Activated naive CD4-positive, alpha-beta T cell (primary cell): Measurements from ENCODE around the gene RAB44.

Experiments used
- DNase-seq, 4 experiments: peaks; one replicate each; lab custom pipeline; 2025; lab: John Stamatoyannopoulos, UW

Gene RAB44

GRCh38 chr6:36752187-36752885 is 54.7 kb downstream of the RAB44 start:
- no peak for DNase-seq

GRCh38 chr6:36752886-36753506 is 55.4 kb downstream of the RAB44 start:
- DNase-seq, result no peak

- no peak for DNase-seq
Observed at GRCh38 chr6:36753671-36754405, 56.2 kb downstream of the RAB44 start.

GRCh38 chr6:36754582-36755434 is 57.2 kb downstream of the RAB44 start:
- no peak for DNase-seq

- DNase-seq, result peak in 2 of 4 experiments; percentile 12 to 32
Observed at GRCh38 chr6:36755435-36756348, 58.1 kb downstream of the RAB44 start.

GRCh38 chr6:36756786-36757185 is 59.2 kb downstream of the RAB44 start:
- no peak for DNase-seq

GRCh38 chr6:36757206-36757605 is 59.6 kb downstream of the RAB44 start:
- DNase-seq, result no peak

- no peak for DNase-seq
Observed at GRCh38 chr6:36757943-36758508, 60.4 kb downstream of the RAB44 start.

GRCh38 chr6:36758516-36759147 is 61.0 kb downstream of the RAB44 start:
- DNase-seq, result no peak

- peak; percentile 49 to 74 (median 59) for DNase-seq
Observed at GRCh38 chr6:36759148-36759759, 61.6 kb downstream of the RAB44 start.

GRCh38 chr6:36760685-36761435 is 63.2 kb downstream of the RAB44 start:
- no peak for DNase-seq

- DNase-seq, result no peak
Observed at GRCh38 chr6:36762123-36762522, 64.5 kb downstream of the RAB44 start.

GRCh38 chr6:36765190-36765589 is 67.6 kb downstream of the RAB44 start:
- no peak for DNase-seq

- peak; percentile 27 to 73 (median 60) for DNase-seq
Observed at GRCh38 chr6:36765594-36766398, 68.2 kb downstream of the RAB44 start.

- DNase-seq, result no peak
Observed at GRCh38 chr6:36766399-36766945, 68.8 kb downstream of the RAB44 start.

- no peak for DNase-seq
Observed at GRCh38 chr6:36769183-36769675, 71.6 kb downstream of the RAB44 start.

- DNase-seq, result no peak
Observed at GRCh38 chr6:36769676-36770499, 72.3 kb downstream of the RAB44 start.
